Activated naive CD4-positive, alpha-beta T cell (primary cell): ENCODE data around the gene WDR73.
"Not testable (repeated sequence)": the region's sequence is repeated elsewhere in the genome, so short reads cannot be mapped to it uniquely, and the experiment has no call there.

Experiments
- DNase-seq, 4 experiments: peaks; one replicate each; lab custom pipeline; 2025; lab: John Stamatoyannopoulos, UW

WDR73 gene

DNA sequence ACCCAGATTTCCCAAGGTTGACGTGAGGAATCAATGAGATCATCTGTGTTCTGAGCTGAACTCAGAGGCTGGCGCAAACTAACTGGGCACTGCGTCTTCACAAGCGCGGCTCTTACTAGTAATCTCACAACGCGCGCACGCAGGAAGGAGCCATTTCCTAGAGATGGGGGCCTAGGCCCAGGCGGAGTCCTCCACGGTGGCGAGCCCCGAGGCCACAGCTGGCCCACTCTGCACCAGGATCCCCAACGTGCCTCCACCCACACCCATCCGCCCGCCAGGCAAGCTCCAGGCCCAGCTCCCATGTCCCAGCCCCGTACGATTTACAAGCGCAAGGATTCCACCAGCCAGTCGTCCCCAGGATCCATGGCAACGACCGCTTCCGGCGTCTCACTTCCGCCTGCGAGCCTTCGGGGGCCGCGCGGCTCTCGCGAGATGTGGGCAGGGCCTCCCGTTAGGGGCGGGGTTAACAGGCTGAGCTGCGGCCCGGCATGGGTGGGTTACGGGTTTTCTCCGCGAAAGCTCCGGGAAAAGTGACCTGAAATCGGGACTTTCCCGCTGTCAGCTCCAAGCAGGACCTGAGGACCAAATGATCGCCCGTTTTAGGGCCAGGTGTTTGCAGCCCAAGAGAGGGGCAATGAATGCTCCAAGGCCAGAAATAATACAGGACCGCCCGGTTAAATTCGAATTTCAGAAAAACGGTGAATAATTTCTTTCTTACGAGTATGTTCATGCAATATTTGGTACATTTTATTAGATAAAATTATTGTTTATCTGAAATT is at the start of gene WDR73:
TSS of gene WDR73 (minus strand) at position 374 of the 779 bp plus-strand sequence. CDS start at position 365, 9 bp downstream.
- DNase-seq = peak; percentile 91 to 98 (median 95)

DNA sequence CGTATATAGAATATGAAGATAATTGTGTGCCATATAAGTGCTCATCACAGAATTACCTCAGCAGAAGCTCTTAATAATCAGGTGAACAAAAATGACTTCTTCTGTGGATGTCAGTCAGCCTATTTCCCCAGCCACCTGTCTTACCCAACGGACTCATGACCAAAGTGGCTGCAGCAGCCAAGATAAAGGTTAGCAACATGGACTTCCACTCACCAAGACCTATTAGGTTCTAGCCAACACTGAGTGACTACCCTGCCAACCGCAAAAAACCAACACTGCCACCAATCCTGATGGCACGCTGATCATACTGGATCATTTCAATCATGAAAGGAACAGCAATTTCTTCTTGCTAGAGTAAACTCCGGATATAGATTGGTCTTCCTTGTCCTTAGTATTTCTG is 49.7 kb upstream of the WDR73 start:
- no peak for DNase-seq

DNA sequence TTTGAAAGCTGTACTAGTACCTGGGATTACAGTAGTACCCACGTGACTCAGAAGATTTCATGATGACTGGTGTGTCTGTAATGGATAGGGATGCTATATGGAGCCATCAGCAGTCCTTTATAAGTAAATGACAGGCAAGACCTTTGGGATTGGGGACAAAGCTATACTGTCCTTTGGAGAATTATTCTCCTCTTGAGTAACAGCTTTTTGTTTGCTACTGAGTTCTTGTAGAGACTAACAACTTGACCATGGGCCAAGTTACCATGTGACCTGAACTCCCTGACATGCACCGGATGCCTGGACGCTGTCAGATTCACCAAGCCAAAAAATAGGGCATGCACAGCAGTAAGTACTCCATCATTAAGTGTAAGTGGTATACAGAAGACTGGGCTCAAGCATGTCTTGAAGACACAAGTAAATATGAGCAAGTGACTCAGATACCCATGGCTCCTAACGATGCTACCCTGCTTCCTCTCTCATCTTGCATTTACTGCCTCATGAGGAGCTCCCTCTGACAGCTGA is 48.9 kb upstream of the WDR73 start:
- DNase-seq = no peak

DNA sequence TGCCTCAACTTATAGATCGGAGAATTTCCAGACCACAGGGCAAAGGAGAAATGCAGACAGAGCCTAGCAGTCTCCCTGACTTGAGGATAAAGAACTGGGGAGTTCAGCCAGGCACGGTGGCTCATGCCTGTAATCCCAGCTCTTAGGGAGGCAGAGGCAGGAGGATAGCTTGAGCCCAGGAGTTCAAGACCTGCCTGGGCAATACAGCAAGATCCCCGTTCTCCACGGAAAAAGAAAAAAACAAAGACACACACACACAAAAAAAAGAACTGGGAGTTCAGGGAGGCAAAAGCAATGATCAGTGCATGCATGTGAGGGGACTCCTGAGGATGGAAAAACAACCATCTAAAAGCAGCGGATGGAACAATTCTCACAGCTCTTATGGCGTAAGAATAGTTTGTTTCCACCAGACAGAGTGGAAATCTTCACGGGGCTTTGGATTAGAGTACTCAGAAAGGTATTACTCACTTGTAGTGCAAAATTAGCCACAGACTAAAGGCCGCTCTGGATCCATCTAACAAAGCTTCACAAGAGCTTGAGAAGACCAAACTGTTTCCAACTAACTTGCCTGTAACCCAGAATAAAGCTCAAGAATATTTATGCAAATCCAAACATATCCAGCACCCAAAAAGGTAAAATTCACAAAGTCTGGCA is 45.6 kb upstream of the WDR73 start:
- DNase-seq = no peak

DNA sequence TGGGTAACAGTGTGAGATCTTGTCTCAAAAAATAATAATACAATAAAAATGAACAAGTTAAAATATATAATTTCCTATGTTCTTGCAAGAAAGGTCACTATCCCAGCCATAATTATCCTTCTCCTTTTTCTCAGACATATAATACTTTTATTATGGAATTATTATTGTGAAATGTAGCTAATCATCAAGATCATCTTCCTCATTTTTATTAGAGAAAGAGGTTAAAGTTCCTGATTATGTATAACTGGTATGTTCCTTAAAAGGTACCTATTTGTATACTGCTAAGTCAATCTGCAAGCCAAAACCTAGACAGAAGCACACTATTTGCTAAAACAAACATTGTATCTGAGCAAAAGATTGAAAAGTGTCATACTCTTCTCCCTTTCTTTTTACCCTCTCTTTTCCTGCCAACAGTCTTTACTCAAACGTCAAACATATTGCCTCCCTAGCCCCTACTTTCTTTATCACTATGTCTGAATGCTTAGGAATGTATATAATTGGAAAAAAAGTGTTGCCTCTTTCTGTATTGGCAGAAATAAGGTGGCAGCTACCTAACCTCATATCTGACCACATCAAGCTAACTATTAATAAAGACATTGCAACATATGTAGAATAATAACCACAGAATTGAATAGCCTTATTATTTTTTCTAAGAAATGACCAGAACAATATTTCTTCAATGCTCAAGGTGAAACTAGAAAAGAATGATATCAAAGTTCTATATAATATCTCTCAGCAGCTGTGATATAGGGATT is 43.3 kb upstream of the WDR73 start:
- no peak for DNase-seq

DNA sequence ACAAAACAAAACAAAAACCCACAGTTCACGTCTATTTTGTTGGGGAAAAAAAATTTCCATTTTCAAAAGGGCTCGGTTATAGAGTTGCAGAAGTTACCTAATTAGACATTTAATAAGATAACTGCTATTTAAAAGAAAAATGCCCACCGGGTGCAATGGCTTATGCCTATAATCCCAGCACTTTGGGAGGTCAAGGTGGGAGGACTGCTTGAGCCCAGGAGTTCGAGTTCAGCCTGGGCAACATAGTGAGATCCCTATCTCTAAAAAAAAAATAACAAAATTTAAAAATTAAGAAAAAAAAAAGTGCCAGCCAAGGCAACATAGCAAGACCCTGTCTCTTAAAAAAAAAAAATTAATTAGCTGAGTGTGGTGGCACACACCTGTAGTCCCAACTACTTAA is 42.7 kb upstream of the WDR73 start:
- DNase-seq = no peak

DNA sequence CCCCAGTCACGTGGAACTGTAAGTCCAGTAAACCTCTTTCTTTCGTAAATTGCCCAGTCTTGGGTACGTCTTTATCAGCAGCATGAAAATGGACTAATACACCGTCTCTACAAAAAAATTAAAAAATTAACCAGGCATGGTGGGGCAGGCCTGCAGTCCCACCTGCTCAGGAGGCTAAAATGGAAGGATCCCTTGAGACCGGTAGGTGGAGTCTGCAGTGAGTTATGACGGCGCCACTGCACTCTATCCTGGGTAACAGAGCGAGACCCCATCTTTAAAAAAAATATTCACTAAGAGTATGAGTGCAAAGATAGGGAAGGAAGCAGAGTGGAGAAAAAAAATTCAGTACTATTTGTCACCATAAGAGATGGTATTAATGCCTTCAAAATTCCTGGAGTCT is 36.3 kb upstream of the WDR73 start:
- no peak for DNase-seq

DNA sequence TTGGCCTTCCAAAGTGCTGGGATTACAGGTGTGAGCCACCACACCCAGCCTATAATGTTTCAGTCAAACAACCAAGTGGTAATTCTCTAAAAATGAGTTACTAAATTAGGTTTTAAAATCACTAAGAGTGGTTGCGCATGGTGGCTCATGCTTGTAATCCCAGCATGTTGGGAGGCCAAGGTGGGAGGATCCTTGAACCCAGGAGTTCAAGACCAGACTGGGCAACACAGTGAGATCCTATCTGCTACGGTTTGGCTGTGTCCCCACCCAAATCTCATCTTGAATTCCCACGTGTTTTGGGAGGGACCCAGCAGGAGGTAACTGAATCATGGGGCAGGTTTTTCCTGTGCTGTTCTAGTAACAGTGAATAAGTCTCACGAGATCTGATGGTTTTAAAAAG is 35.8 kb upstream of the WDR73 start:
- DNase-seq = no peak

DNA sequence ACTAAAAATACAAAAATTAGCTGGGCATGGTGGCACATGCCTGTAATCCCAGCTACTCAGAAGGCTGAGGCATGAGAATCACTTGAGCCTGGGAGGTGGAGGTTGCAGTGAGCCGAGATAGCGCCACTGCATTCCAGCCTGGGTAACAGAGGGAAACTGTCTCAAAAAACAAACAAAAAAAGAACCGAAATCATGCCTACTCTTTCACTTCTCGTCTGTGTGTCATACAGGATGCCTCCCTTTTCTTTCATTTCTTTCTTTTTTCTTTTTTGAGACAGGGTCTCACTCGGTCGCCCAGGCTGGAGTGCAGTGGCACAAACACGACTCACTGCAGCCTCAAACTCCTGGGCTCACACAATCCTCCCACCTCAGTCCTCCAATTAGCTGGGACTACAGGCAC is 32.4 kb upstream of the WDR73 start:
- DNase-seq = not testable (repeated sequence)

DNA sequence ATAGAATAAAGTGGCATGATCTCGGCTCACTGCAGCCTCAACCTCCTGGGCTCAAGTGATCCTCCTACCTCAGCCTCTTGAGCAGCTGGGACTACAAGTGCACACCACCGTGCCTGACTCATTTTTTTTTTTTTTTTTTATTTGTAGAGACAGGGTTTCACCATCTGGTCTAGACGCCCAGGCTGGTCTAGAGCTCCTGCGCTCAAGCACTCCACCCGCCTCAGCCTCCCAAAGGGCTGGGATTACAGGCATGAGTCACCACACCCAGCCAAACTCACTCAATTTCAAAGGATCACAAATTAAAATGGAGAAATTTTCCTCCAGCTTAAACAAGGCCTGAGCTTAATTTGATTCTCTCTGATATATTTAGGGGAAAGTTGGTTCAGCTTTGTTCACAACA is 31.2 kb upstream of the WDR73 start:
- no peak for DNase-seq

DNA sequence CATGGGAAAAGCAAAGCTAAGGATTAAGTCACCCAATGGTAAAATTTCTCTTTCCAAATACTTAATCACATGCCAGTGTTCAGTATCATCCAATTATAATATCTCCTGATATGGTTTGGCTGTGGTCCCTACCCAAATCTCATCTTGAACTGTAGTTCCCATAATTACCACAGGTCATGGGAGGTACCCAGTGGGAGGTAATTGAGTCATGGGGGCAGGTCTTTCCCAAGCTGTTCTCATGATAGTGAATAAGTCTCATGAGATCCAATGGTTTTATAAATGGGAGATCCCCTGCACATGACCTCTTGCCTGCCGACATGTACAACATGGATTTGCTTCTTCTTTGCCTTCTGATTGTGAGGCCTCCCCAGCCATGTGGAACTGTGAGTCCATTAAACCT is 30.0 kb upstream of the WDR73 start:
- no peak for DNase-seq

DNA sequence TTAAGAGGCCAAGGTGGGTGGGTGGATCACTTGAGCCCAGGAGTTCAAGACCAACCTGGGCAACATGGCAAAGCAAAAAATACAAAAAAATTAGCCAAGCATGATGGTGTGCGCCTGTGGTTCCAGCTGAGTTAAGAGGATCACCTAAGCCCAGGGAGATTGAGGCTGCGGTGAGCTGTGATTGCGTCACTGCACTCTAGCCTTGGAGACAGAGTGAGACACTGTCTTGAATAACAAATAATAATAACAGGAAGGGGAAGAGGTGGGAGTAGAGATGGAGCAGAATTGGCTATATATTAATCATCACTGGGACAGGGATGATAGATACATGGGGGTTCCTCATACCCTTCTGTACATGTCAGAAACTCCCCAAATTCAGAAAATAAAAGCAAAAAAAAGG is 27.7 kb upstream of the WDR73 start:
- DNase-seq = no peak

DNA sequence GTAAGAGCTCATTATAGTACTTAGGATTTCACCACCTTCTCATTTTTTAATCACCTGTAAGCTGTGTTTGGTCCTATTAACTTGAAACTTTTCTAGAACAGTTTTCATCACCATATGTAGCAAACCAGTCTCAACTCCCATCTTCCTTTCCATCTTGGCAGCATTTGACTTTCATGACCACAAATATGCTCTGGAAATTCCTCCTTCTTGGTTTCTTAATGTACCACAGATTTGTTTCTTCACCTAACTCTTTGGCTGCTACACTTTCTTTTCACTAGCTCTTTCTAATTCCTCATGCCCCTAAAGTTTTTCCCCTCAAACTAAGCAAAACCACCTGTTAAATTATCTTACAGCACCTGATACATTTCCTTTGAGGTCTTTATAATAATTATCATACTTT is 17.1 kb upstream of the WDR73 start:
- no peak for DNase-seq

DNA sequence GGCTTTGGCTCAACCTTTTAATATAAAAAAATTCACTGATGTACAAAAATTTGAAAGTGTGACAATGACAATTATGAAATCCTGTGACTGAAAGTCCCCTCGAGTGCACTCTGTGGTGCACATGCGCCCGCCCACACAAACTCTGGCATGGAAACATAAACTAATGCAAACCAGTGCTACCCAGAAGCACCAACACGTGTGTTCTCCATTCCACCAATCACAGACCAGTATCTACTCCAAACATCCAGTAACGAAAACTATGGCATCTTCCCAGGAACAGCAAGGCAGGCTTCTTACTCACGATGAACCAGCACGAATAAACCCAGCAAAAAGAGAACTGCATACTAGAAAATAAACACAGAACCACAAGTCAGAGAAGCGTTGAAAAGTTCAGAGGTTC is 15.6 kb upstream of the WDR73 start:
- no peak for DNase-seq

DNA sequence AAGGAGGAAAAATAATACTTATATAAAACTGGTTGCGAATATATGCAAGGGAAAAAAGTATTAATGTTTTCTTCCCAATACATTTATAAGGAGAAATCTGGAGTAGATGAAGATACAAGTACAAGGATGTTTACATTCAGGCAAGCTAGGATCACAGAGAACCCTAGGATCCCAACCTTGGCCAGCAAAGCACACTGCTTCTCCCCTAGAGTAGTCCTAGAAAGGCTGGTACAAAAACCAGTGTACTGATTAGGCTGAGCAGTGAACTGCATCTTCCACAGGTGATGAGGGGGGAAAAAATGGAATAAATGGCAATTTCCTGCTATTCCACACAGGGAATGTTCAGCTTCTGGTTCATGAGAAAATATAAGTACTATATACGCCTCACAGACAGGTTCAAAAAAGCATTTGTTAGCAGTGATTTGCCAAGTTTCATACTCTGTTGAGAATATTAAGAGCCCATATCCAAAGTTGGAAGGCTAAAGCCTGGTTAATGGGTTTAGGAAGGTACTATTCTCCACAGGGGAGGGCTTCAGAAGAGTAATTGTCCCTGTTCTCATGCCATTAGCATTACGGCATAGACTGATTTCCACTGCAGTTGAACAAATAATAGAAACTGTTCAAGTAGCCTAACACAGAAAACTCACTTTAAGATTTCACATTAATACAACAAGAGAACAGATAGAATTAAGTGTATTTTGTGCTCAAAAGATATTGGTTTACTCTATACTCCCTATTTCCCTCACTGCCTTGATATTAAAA is 14.3 kb upstream of the WDR73 start:
- no peak for DNase-seq

DNA sequence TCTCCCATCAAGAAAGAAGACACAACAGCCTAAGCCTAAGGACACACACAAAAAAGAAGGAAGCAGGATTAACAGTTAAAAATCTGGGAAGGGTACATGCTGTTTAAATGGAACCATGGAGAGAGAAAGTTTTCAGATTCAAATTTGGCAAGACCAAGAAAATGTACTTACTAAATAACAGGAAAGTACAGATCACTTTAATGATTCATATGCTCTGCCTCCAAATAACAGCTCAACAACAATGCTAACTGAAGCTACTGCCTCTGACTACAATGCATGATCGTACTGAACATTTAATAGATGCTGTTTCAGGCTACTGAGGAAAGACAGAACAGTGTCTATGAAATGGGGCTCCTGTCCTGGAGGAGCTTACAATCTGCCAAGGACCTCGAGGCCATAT is 12.3 kb upstream of the WDR73 start:
- DNase-seq = no peak

DNA sequence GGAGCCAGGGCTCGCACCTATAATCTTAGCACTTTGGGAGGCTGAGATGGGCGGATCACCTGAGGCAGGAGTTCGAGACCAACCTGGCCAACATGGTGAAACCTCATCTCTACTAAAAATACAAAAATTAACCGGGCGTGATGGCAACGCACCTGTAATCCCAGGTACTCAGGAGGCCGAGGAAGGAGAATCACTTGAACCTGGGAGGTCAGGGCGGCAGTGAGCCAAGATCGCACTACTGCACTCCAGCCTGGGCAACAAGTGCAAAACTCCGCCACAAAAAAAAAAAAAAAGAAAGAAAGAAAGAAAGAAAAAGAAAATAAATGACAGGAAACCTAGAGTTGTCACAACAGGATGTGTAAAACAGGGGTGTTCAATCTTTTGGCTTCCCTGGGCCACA is 6.9 kb upstream of the WDR73 start:
- DNase-seq = no peak

DNA sequence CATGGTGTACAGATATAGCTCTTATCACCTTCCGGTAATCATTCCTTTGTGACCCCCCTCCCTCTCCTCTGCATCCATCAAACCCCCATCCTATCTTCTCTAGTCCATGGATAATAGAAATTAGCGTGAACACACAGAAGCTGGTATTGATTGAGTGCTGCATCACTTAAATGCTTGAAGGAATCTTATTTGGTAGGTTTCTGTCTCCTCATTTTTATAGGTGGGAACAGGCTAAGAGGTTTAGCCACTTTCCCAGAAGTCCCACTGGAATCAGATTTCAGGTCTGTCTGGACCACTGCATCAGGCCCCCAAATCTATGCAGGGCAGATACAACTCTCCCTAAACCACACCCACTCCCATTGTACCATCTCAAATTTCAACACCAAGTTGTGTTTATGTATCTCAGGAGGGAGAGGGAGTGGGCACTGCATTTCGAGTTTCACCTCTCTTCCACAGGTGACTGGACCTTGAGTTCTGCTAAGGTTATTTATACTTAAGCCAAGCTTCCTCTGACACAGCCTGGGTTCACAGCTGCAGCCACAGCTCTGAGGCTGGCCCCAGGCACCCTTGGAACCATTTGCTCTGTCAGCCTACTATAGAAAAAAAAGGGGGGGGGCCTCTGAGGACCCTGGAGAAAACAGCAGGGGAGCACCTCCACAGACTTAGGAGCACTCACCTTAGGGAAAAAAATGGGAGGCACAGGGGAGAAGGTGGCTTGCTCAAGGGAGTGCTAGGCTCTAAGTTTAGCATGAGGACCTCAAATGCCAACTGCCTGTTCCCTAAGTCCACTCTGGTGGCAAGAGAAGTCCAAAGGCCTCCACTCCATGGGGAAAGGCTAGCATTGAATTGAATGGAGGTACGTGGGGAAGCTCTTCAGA is 6.1 kb upstream of the WDR73 start:
- no peak for DNase-seq

DNA sequence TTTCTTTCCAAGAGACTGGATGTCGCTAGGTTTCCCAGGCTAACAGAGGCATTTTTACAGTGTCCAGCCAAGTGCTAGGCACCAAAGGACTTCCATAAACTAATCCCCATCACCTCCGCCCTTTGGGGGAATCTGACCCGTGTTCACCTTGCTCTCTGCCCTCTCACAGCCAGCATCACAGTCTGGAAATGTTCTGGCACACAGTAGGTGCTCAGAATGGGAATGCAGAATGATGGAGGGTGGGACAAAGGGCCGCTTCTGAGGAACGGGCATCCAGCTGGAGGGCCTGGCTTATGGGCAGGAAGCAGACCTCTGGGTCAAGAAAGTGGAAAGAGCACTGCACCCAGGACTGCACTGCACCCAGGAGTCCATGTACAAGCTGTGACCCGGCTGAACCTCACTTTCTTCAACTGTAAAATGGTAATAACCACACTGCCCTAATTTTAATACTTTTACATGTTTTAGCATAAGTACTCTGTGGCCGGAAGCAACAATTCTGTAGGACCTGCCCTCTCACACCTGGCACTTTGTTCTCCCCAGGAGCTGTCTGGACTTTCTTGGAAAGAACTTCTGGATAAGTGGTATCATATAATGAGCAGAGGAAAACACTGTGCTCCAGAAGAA is 4.8 kb upstream of the WDR73 start:
- DNase-seq = no peak

DNA sequence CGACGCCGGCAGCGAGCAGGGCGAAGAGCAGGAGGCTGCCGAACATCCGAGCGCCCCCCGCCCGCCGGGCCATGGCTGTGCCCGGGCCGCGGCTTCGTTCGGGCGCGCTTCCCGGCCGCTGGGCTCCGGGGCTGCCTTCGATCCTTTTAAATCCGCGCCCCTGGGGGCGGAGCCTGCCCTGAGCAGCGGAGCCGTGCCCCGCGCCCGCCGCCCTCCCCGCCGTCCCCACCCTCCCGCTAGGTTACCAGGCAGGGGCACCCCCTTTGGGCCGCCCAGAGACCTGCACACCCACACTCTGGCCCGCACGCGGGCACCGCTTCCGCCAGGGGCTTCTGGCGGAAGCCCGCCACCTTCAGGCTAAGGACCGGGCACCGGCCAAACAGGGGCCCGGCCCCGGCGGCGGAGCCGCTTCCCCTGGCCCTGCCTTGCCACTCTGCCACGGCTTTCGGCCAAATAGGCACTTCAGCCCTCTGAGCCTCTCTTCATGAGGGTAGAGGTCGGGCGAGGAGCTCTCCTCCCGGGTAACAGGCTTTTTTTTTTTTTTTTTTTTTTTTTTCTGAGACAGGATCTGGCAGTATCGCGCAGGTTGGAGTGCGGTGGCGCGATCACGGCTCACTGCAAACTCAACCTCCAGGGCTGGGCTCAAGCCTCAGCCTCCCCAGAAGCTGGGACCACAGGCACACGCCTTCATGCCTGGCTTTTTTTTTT is 4.2 kb upstream of the WDR73 start, which contains the start of gene NMB:
TSS of gene NMB (minus strand) at position 120 of the 708 bp plus-strand sequence. CDS start at position 73, 47 bp downstream.
- peak; percentile 38 to 77 (median 58) for DNase-seq
